OCI-LY7 (cell line): Measurements from ENCODE around the gene DOCK9.

Experiments used
- EZH2phosphoT487 ChIP-seq: fragments of 200-600 bp; sonication (generic); IDR thresholded peaks from 2 replicates; pipeline ENCODE4 v1.6.1; 2018; ENCODE audit warnings: low read depth, borderline replicate concordance, mild to moderate bottlenecking, mixed run types, antibody characterized with exemption, low read length, moderate library complexity, mixed read lengths
- TF ChIP-seq, protein P1 (sequence below): fragments of 200-600 bp; sonication (generic); conservative IDR thresholded peaks from 2 replicates; pipeline ENCODE4 v1.5.1; 2014; ENCODE audit warnings: mild to moderate bottlenecking, antibody characterized with exemption, low read length, moderate library complexity, mixed read lengths

DNA sequence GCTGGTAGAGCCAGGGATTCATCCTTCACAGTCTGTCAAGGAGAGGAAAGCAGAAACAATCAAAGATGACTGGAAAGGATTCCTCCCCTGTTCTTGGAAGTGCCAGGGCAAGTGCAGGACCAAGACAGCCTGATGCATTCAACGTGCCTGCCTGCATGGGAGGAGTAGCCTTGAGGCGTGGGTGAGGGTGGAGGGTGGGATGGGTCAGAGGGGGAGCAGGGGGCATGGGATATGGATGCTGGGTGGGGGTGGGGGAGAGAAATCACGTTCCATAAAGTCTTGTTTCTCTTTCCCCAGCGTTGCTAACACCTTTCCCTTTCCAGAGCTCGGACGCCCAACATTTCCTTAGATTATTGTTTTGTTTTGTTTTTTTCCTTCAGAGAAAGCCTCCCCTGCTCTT lies 117.4 kb downstream of the DOCK9 start:
- TF ChIP-seq, protein P1, sequence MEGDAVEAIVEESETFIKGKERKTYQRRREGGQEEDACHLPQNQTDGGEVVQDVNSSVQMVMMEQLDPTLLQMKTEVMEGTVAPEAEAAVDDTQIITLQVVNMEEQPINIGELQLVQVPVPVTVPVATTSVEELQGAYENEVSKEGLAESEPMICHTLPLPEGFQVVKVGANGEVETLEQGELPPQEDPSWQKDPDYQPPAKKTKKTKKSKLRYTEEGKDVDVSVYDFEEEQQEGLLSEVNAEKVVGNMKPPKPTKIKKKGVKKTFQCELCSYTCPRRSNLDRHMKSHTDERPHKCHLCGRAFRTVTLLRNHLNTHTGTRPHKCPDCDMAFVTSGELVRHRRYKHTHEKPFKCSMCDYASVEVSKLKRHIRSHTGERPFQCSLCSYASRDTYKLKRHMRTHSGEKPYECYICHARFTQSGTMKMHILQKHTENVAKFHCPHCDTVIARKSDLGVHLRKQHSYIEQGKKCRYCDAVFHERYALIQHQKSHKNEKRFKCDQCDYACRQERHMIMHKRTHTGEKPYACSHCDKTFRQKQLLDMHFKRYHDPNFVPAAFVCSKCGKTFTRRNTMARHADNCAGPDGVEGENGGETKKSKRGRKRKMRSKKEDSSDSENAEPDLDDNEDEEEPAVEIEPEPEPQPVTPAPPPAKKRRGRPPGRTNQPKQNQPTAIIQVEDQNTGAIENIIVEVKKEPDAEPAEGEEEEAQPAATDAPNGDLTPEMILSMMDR = no peak
- no peak for TF ChIP-seq EZH2phosphoT487
